ENCODE data around the gene PRAMEF6. TPM values are rescaled to one million over a fixed set of nuclear protein-coding genes. Genes with fewer than 3 reads are reported as not detected.
"Not testable (repeated sequence)": the region's sequence is repeated elsewhere in the genome, so short reads cannot be mapped to it uniquely, and the experiment has no call there.

PRAMEF6 gene
- total RNA-seq (not detected), polyA plus RNA-seq (not detected)
- long read RNA-seq, donor 1, result 0 reads
- long read RNA-seq, donor 2, result 0 reads

GRCh38 chr1:12947480-12947879 lies at the start of gene PRAMEF6:
Gene PRAMEF6 (minus strand): TSS chr1:12947580. CDS start chr1:12942518, 5,062 bp downstream.
- intact Hi-C loops (cut with DNase I); H3K4me3 ChIP-seq (ENCODE audit: low read length in 2 of 2); H3K27ac ChIP-seq (ENCODE audit: low read depth in 1 of 2, low read length in 2 of 2); H3K27me3 ChIP-seq (ENCODE audit: control insufficient read depth in 1 of 2, insufficient read depth in 2 of 2, low read length in 1 of 2); H3K9me3 ChIP-seq (ENCODE audit: control insufficient read depth, low read length); ATAC-seq (ENCODE audit: low FRiP score); DNase-seq; H3K36me3 ChIP-seq (ENCODE audit: control insufficient read depth in 1 of 2, insufficient read depth in 2 of 2, low read length in 1 of 2); H3K4me1 ChIP-seq (ENCODE audit: control insufficient read depth in 1 of 2, insufficient read depth in 2 of 2, low read length in 2 of 2): not testable (repeated sequence)
- 77 to 97% methylated on average over 2 to 3 of the region's 4 CpGs for WGBS, 2 donors

- WGBS, 2 donors, result 0 to 38% methylated on average over 1 to 3 of the region's 5 CpGs
- H3K4me3 ChIP-seq (ENCODE audit: low read length in 2 of 2); ATAC-seq (ENCODE audit: low FRiP score); H3K9me3 ChIP-seq (ENCODE audit: control insufficient read depth, low read length); H3K27me3 ChIP-seq (ENCODE audit: control insufficient read depth in 1 of 2, insufficient read depth in 2 of 2, low read length in 1 of 2); DNase-seq; H3K27ac ChIP-seq (ENCODE audit: low read depth in 1 of 2, low read length in 2 of 2); intact Hi-C loops (cut with DNase I); H3K4me1 ChIP-seq (ENCODE audit: control insufficient read depth in 1 of 2, insufficient read depth in 2 of 2, low read length in 2 of 2); H3K36me3 ChIP-seq (ENCODE audit: control insufficient read depth in 1 of 2, insufficient read depth in 2 of 2, low read length in 1 of 2): not testable (repeated sequence)
These were observed 23.0 kb downstream of the PRAMEF6 start for GRCh38 chr1:12924368-12924767.

- ATAC-seq (ENCODE audit: low FRiP score); H3K9me3 ChIP-seq (ENCODE audit: control insufficient read depth, low read length); DNase-seq; intact Hi-C loops (cut with DNase I); H3K36me3 ChIP-seq (ENCODE audit: control insufficient read depth in 1 of 2, insufficient read depth in 2 of 2, low read length in 1 of 2); H3K4me3 ChIP-seq (ENCODE audit: low read length in 2 of 2); H3K4me1 ChIP-seq (ENCODE audit: control insufficient read depth in 1 of 2, insufficient read depth in 2 of 2, low read length in 2 of 2); H3K27me3 ChIP-seq (ENCODE audit: control insufficient read depth in 1 of 2, insufficient read depth in 2 of 2, low read length in 1 of 2); H3K27ac ChIP-seq (ENCODE audit: low read depth in 1 of 2, low read length in 2 of 2): not testable (repeated sequence)
- WGBS, 2 donors, result 66 to 68% methylated on average over 2 of the region's 2 CpGs
These were observed 25.6 kb downstream of the PRAMEF6 start for GRCh38 chr1:12921749-12922148.

- DNase-seq; H3K4me3 ChIP-seq (ENCODE audit: low read length in 2 of 2); H3K27ac ChIP-seq (ENCODE audit: low read depth in 1 of 2, low read length in 2 of 2); H3K36me3 ChIP-seq (ENCODE audit: control insufficient read depth in 1 of 2, insufficient read depth in 2 of 2, low read length in 1 of 2); H3K27me3 ChIP-seq (ENCODE audit: control insufficient read depth in 1 of 2, insufficient read depth in 2 of 2, low read length in 1 of 2); intact Hi-C loops (cut with DNase I); ATAC-seq (ENCODE audit: low FRiP score); H3K4me1 ChIP-seq (ENCODE audit: control insufficient read depth in 1 of 2, insufficient read depth in 2 of 2, low read length in 2 of 2); H3K9me3 ChIP-seq (ENCODE audit: control insufficient read depth, low read length): not testable (repeated sequence)
- no CpG with 5 or more reads among the region's 1 CpG for WGBS, 2 donors
These were observed 31.1 kb downstream of the PRAMEF6 start, which contains the start of gene PRAMEF7 for GRCh38 chr1:12916310-12916709. Gene PRAMEF7 (plus strand): TSS chr1:12916610. CDS start chr1:12917693, 1,083 bp downstream.

GRCh38 chr1:12903793-12904572 lies 43.4 kb downstream of the PRAMEF6 start:
- H3K4me3 ChIP-seq (ENCODE audit: low read length in 2 of 2); H3K27me3 ChIP-seq (ENCODE audit: control insufficient read depth in 1 of 2, insufficient read depth in 2 of 2, low read length in 1 of 2); intact Hi-C loops (cut with DNase I); ATAC-seq (ENCODE audit: low FRiP score); H3K4me1 ChIP-seq (ENCODE audit: control insufficient read depth in 1 of 2, insufficient read depth in 2 of 2, low read length in 2 of 2); DNase-seq; H3K27ac ChIP-seq (ENCODE audit: low read depth in 1 of 2, low read length in 2 of 2); H3K36me3 ChIP-seq (ENCODE audit: control insufficient read depth in 1 of 2, insufficient read depth in 2 of 2, low read length in 1 of 2); H3K9me3 ChIP-seq (ENCODE audit: control insufficient read depth, low read length): not testable (repeated sequence)
- WGBS, 2 donors, result 67 to 84% methylated on average over 2 to 4 of the region's 5 CpGs

- H3K9me3 ChIP-seq (ENCODE audit: control insufficient read depth, low read length); H3K27ac ChIP-seq (ENCODE audit: low read depth in 1 of 2, low read length in 2 of 2); H3K27me3 ChIP-seq (ENCODE audit: control insufficient read depth in 1 of 2, insufficient read depth in 2 of 2, low read length in 1 of 2); H3K36me3 ChIP-seq (ENCODE audit: control insufficient read depth in 1 of 2, insufficient read depth in 2 of 2, low read length in 1 of 2); ATAC-seq (ENCODE audit: low FRiP score); intact Hi-C loops (cut with DNase I); H3K4me3 ChIP-seq (ENCODE audit: low read length in 2 of 2); DNase-seq; H3K4me1 ChIP-seq (ENCODE audit: control insufficient read depth in 1 of 2, insufficient read depth in 2 of 2, low read length in 2 of 2): not testable (repeated sequence)
These were observed 48.2 kb downstream of the PRAMEF6 start for GRCh38 chr1:12899186-12899585.

- H3K4me1 ChIP-seq (ENCODE audit: control insufficient read depth in 1 of 2, insufficient read depth in 2 of 2, low read length in 2 of 2); H3K27ac ChIP-seq (ENCODE audit: low read depth in 1 of 2, low read length in 2 of 2); H3K9me3 ChIP-seq (ENCODE audit: control insufficient read depth, low read length); H3K4me3 ChIP-seq (ENCODE audit: low read length in 2 of 2); H3K27me3 ChIP-seq (ENCODE audit: control insufficient read depth in 1 of 2, insufficient read depth in 2 of 2, low read length in 1 of 2); intact Hi-C loops (cut with DNase I); H3K36me3 ChIP-seq (ENCODE audit: control insufficient read depth in 1 of 2, insufficient read depth in 2 of 2, low read length in 1 of 2); DNase-seq; ATAC-seq (ENCODE audit: low FRiP score): not testable (repeated sequence)
- WGBS, 2 donors, result 40 to 60% methylated on average over 1 of the region's 1 CpG
These were observed 49.2 kb downstream of the PRAMEF6 start, which contains the start of gene PRAMEF10 for GRCh38 chr1:12898170-12898569. Gene PRAMEF10 (minus strand): TSS chr1:12898270. CDS start chr1:12895847, 2,423 bp downstream.

All from aorta (tissue), 5 donors.